Upper lobe of right lung (tissue), 1 donor: ENCODE measurements around the gene CCDC177. TPM values are rescaled to one million over a fixed set of nuclear protein-coding genes. Genes with fewer than 3 reads are reported as not detected.

Experiments
- ATAC-seq: fragments of 200-7000 bp; cut with Tn5 transposase; one replicate; pipeline ENCODE4 v1.9.1; 2020; ENCODE audit warnings: mild to moderate bottlenecking, moderate library complexity
- DNase-seq: peaks from one replicate; pipeline ENCODE4 v3.0.0-alpha.2; 2020
- H3K27ac ChIP-seq: fragments of 200-600 bp; one replicate; pipeline ENCODE4 v1.8.0; 2022
- H3K27me3 ChIP-seq: fragments of 200-600 bp; one replicate; pipeline ENCODE4 v1.8.0; 2022; ENCODE audit warnings: mild to moderate bottlenecking
- H3K36me3 ChIP-seq: fragments of 200-600 bp; one replicate; pipeline ENCODE4 v1.8.0; 2022
- H3K4me1 ChIP-seq: fragments of 200-600 bp; one replicate; pipeline ENCODE4 v1.8.0; 2022
- H3K4me3 ChIP-seq: fragments of 200-600 bp; one replicate; pipeline ENCODE4 v1.8.0; 2022; ENCODE audit warnings: mild to moderate bottlenecking
- H3K9me3 ChIP-seq: fragments of 200-600 bp; one replicate; pipeline ENCODE4 v1.8.0; 2022
- CTCF ChIP-seq: fragments of 200-600 bp; IDR thresholded peaks from one replicate; pipeline ENCODE4 v1.8.0; 2022; ENCODE audit warnings: antibody characterized with exemption
- intact Hi-C: fragments of 100-400 bp; cut with DNase I; formaldehyde crosslinking; loops from one replicate; pipeline ENCODE4 v1.11.0; 2022
- total RNA-seq: library from RNA; stranded (reverse); fragmentation: NEBNext Ultra II Directional; extraction: Animal tissue kit (Norgen Biotek cat#: 25700); gene quantifications from one replicate; pipeline ENCODE4 v1.2.1, GENCODE V29; 2021
- donor health status: DM: no; HTN: yes; CAD: no; lungs with severe emphysema.

Gene CCDC177
- total RNA-seq, 1 donor from 2014 or later: not detected

- no peaks in the 10 kb centered on the region for H3K27me3 ChIP-seq
- peak; percentile 66 for TF ChIP-seq CTCF
- H3K27ac ChIP-seq: no peak overlapping the region
- ATAC-seq (peak; percentile 80), DNase-seq (no peak)
- intact Hi-C loops: no loop called here
- H3K4me1 ChIP-seq: peaks cover 2% of the 10 kb centered on the region
- H3K4me3 ChIP-seq: no peak overlapping the region
- H3K9me3 ChIP-seq: no peaks in the 10 kb centered on the region
- H3K36me3 ChIP-seq: no peaks in the 10 kb centered on the region
Measured at GRCh38 chr14:69535230-69535848, 39.3 kb downstream of the CCDC177 start.

GRCh38 chr14:69532561-69533340, 41.9 kb downstream of the CCDC177 start:
- Histone ChIP-seq H3K4me1 (no peaks in the 10 kb centered on the region), H3K36me3 (no peaks in the 10 kb centered on the region), H3K4me3 (no peak overlapping the region), H3K9me3 (no peaks in the 10 kb centered on the region), H3K27ac (no peak overlapping the region), H3K27me3 (no peaks in the 10 kb centered on the region)
- no peak for TF ChIP-seq CTCF
- intact Hi-C loops: no loop called here
- ATAC-seq (no peak), DNase-seq (no peak)

GRCh38 chr14:69531135-69531534, 43.5 kb downstream of the CCDC177 start:
- no peaks in the 10 kb centered on the region for H3K27me3 ChIP-seq
- no peak overlapping the region for H3K4me3 ChIP-seq
- no peak for TF ChIP-seq CTCF
- intact Hi-C loops: no loop called here
- DNase-seq (no peak), ATAC-seq (no peak)
- no peaks in the 10 kb centered on the region for H3K9me3 ChIP-seq
- no peaks in the 10 kb centered on the region for H3K4me1 ChIP-seq
- no peaks in the 10 kb centered on the region for H3K36me3 ChIP-seq
- H3K27ac ChIP-seq: no peak overlapping the region

- DNase-seq: no peak
- intact Hi-C loops: no loop called here
- TF ChIP-seq CTCF: no peak
Measured at GRCh38 chr14:69530095-69530494, 44.6 kb downstream of the CCDC177 start.

GRCh38 chr14:69529563-69529962, 45.1 kb downstream of the CCDC177 start:
- intact Hi-C loops: no loop called here
- Histone ChIP-seq H3K27ac (no peak overlapping the region), H3K4me3 (no peak overlapping the region), H3K9me3 (no peaks in the 10 kb centered on the region), H3K27me3 (no peaks in the 10 kb centered on the region), H3K4me1 (no peaks in the 10 kb centered on the region), H3K36me3 (no peaks in the 10 kb centered on the region)
- ATAC-seq: no peak
- DNase-seq: no peak
- TF ChIP-seq CTCF: no peak

More at GRCh38 chr14:69530095-69530494, 44.6 kb downstream of the CCDC177 start:
- H3K36me3 ChIP-seq: no peaks in the 10 kb centered on the region
- ATAC-seq: no peak
- H3K27ac ChIP-seq: no peak overlapping the region
- no peaks in the 10 kb centered on the region for H3K4me1 ChIP-seq
- no peak overlapping the region for H3K4me3 ChIP-seq
- H3K9me3 ChIP-seq: no peaks in the 10 kb centered on the region
- no peaks in the 10 kb centered on the region for H3K27me3 ChIP-seq
